GM23338 (cell line): ENCODE results near the gene OR13C2. TPM values are rescaled to one million over a fixed set of nuclear protein-coding genes. Genes with fewer than 3 reads are reported as not detected.

Experiments
- ATAC-seq: fragments of 200-7000 bp; cut with Tn5 transposase; 3 replicates; pipeline ENCODE4 v1.9.1; 2020
- DNase-seq: peaks from one replicate; pipeline ENCODE4 v3.0.0-alpha.2; 2015; ENCODE audit warnings: low spot score
- H2AFZ ChIP-seq: fragments of 200-600 bp; sonication (generic); 2 replicates; pipeline ENCODE4 v1.8.0; 2016; ENCODE audit warnings: antibody characterized with exemption, mild to moderate bottlenecking, moderate library complexity
- H3F3A ChIP-seq: fragments of 200-600 bp; sonication (generic); replicated peaks from 2 replicates; pipeline ENCODE4 v1.8.0; 2017; ENCODE audit warnings: antibody characterized with exemption, mixed run types, low read depth
- H3K27ac ChIP-seq: fragments of 200-600 bp; sonication (generic); 2 replicates; pipeline ENCODE4 v1.6.1; 2016; ENCODE audit warnings: low read depth
- H3K27me3 ChIP-seq: fragments of 200-600 bp; sonication (generic); 2 replicates; pipeline ENCODE4 v1.8.0; 2016; ENCODE audit warnings: mild to moderate bottlenecking, mixed run types, moderate library complexity; ENCODE audit not compliant: insufficient read depth
- H3K36me3 ChIP-seq: fragments of 200-600 bp; sonication (generic); 2 replicates; pipeline ENCODE4 v1.8.0; 2016; ENCODE audit warnings: mild to moderate bottlenecking; ENCODE audit not compliant: insufficient read depth
- H3K4me1 ChIP-seq: fragments of 200-600 bp; sonication (generic); 2 replicates; pipeline ENCODE4 v1.8.0; 2016; ENCODE audit warnings: mild to moderate bottlenecking, moderate library complexity; ENCODE audit not compliant: insufficient read depth
- H3K4me2 ChIP-seq: fragments of 200-600 bp; sonication (generic); 2 replicates; pipeline ENCODE4 v1.7.1; 2017; ENCODE audit warnings: mixed run types
- H3K4me3 ChIP-seq: fragments of 200-600 bp; sonication (generic); 2 replicates; pipeline ENCODE4 v1.6.1; 2016; ENCODE audit warnings: mixed run types
- H3K79me2 ChIP-seq: fragments of 200-600 bp; sonication (generic); replicated peaks from 2 replicates; pipeline ENCODE4 v1.8.0; 2017; ENCODE audit warnings: mild to moderate bottlenecking; ENCODE audit not compliant: insufficient read depth
- H3K9me2 ChIP-seq: fragments of 200-600 bp; sonication (generic); 2 replicates; pipeline ENCODE4 v1.8.0; 2017; ENCODE audit not compliant: insufficient read depth
- H4K20me1 ChIP-seq: fragments of 200-600 bp; sonication (generic); replicated peaks from 2 replicates; pipeline ENCODE4 v1.8.0; 2017; ENCODE audit warnings: mild to moderate bottlenecking; ENCODE audit not compliant: insufficient read depth
- H3K27ac Mint-ChIP-seq: 2 replicates; pipeline ENCODE4 v1.8.0; 2020; ENCODE audit warnings: inconsistent platforms, mild to moderate bottlenecking, moderate library complexity, mixed read lengths
- H3K27me3 Mint-ChIP-seq: 3 replicates; pipeline ENCODE4 v1.8.0; 2022; ENCODE audit warnings: low read depth, mild to moderate bottlenecking, moderate library complexity, mixed read lengths, inconsistent platforms; ENCODE audit not compliant: insufficient read depth, poor library complexity
- H3K36me3 Mint-ChIP-seq: 3 replicates; pipeline ENCODE4 v1.8.0; 2021; ENCODE audit warnings: low read depth, mild to moderate bottlenecking, inconsistent platforms, moderate library complexity, mixed read lengths
- H3K4me1 Mint-ChIP-seq: 3 replicates; pipeline ENCODE4 v1.8.0; 2020; ENCODE audit warnings: mild to moderate bottlenecking, inconsistent platforms, mixed read lengths
- H3K4me3 Mint-ChIP-seq: 3 replicates; pipeline ENCODE4 v1.8.0; 2021; ENCODE audit warnings: moderate library complexity, mild to moderate bottlenecking, inconsistent platforms, mixed read lengths
- H3K9me3 Mint-ChIP-seq: 3 replicates; pipeline ENCODE4 v1.8.0; 2020; ENCODE audit warnings: moderate library complexity, mild to moderate bottlenecking, inconsistent platforms, mixed read lengths
- CREB1 ChIP-seq: fragments of 250-450 bp; sonication (Bioruptor Pico); IDR thresholded peaks from 2 replicates; pipeline ENCODE4 v1.5.0; 2020; ENCODE audit warnings: low read depth, mild to moderate bottlenecking, moderate library complexity
- ETS1 ChIP-seq: IDR thresholded peaks from 2 replicates; pipeline ENCODE4 v1.6.1; 2016; ENCODE audit warnings: antibody characterized with exemption
- EZH2 ChIP-seq: fragments of 200-600 bp; sonication (generic); IDR thresholded peaks from one replicate; pipeline ENCODE4 v1.8.0; 2017; ENCODE audit warnings: antibody characterized with exemption, mild to moderate bottlenecking, low read depth; ENCODE audit not compliant: unreplicated experiment
- EZH2phosphoT487 ChIP-seq: fragments of 200-600 bp; sonication (generic); IDR thresholded peaks from one replicate; pipeline ENCODE4 v1.8.1; 2018; ENCODE audit warnings: antibody characterized with exemption; ENCODE audit not compliant: unreplicated experiment
- JUNB ChIP-seq: IDR thresholded peaks from one replicate; pipeline ENCODE4 v1.6.1; 2016; ENCODE audit warnings: antibody characterized with exemption; ENCODE audit not compliant: unreplicated experiment
- NANOG ChIP-seq: IDR thresholded peaks from 2 replicates; pipeline ENCODE4 v1.6.1; 2016; ENCODE audit warnings: antibody characterized with exemption, borderline replicate concordance
- POLR2AphosphoS5 ChIP-seq: IDR thresholded peaks from 2 replicates; pipeline ENCODE4 v1.6.1; 2016; ENCODE audit warnings: antibody characterized with exemption, low read depth
- STAT1 ChIP-seq: IDR thresholded peaks from one replicate; pipeline ENCODE4 v1.6.1; 2016; ENCODE audit warnings: antibody characterized with exemption; ENCODE audit not compliant: unreplicated experiment
- ZNF114 ChIP-seq: fragments of 250-450 bp; sonication (Bioruptor Pico); IDR thresholded peaks from 2 replicates; pipeline ENCODE4 v1.5.0; 2020; ENCODE audit warnings: mild to moderate bottlenecking, moderate library complexity
- ZNF331 ChIP-seq: fragments of 250-450 bp; sonication (Bioruptor Pico); IDR thresholded peaks from 2 replicates; pipeline ENCODE4 v1.5.0; 2020; ENCODE audit warnings: low read depth, mild to moderate bottlenecking, moderate library complexity
- polyA plus RNA-seq: library from polyadenylated mRNA; unstranded; fragments of >200 nt; fragmentation: Nextera tagmentation; extraction: Ambion mirVana; gene quantifications from 2 replicates; pipeline ENCODE4 v1.2.1, GENCODE V29; 2016
- total RNA-seq: library from RNA; depleted of rRNA; stranded (reverse); fragments of >200 nt; shearing (Covaris generic); gene quantifications from 2 replicates; pipeline ENCODE4 v1.2.3, GENCODE V29; 2014
- TF ChIP-seq, protein P1 (sequence below): IDR thresholded peaks from one replicate; pipeline ENCODE4 v1.6.1; 2018; ENCODE audit warnings: antibody characterized with exemption; ENCODE audit not compliant: unreplicated experiment
- TF ChIP-seq, protein P2 (sequence below): fragments of 250-450 bp; sonication (Bioruptor Pico); IDR thresholded peaks from 2 replicates; pipeline ENCODE4 v1.5.0; 2020; ENCODE audit warnings: mild to moderate bottlenecking, moderate library complexity
- TF ChIP-seq, protein P3 (sequence below), 2 experiments: fragments of 200-600 bp in 1 of 2; sonication (generic) in 1 of 2; conservative IDR thresholded peaks; 2 replicates each; pipeline versions ENCODE4 v1.5.1 to v1.6.1; 2016 to 2017; ENCODE audit warnings: antibody characterized with exemption in 2 of 2, low read depth in 2 of 2, mild to moderate bottlenecking in 2 of 2, moderate library complexity in 1 of 2

The OR13C2 gene
- total and polyA plus RNA-seq, 2 experiments from 2014 or later = not detected

DNA sequence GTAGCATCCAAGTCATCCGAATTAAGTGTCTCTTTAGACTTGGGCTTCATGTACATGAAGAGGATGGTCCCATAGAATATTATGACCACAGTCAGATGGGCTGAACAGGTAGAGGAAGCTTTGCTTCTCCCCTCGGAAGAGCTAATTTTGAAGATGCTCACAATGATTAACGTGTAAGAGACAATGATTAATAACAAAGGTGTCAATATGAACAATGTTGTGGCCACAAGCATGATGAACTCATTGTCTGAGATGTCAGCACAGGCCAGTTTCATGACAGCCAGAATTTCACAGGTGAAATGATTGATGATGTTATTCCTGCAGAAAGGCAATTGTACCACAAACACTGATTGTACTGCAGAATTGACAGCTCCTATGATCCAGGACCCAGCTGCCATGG, 626 bp downstream of the OR13C2 start:
- no peak overlapping the region for H3K4me3 ChIP-seq
- H2AFZ ChIP-seq = no peak overlapping the region
- no peak overlapping the region for H3K4me2 ChIP-seq
- no peaks in the 10 kb centered on the region for H3K9me2 ChIP-seq
- no peaks in the 10 kb centered on the region for H3K79me2 ChIP-seq
- Mint-ChIP-seq H3K4me3 (no peak overlapping the region), H3K27ac (no peak overlapping the region), H3K4me1 (no peaks in the 10 kb centered on the region), H3K36me3 (no peaks in the 10 kb centered on the region), H3K9me3 (no peaks in the 10 kb centered on the region), H3K27me3 (no peaks in the 10 kb centered on the region)
- no peaks in the 10 kb centered on the region for H4K20me1 ChIP-seq
- H3K4me1 ChIP-seq = no peaks in the 10 kb centered on the region
- ATAC-seq (no peak), DNase-seq (no peak)
- H3K27ac ChIP-seq = no peak overlapping the region
- H3F3A ChIP-seq = no peaks in the 10 kb centered on the region
- no peaks in the 10 kb centered on the region for H3K27me3 ChIP-seq
- no peak for TF ChIP-seq POLR2AphosphoS5
- no peak for TF ChIP-seq ZNF331 (CRISPR knock-in tag)
- TF ChIP-seq JUNB = no peak
- TF ChIP-seq CREB1 (CRISPR knock-in tag) = no peak
- TF ChIP-seq, protein P1, sequence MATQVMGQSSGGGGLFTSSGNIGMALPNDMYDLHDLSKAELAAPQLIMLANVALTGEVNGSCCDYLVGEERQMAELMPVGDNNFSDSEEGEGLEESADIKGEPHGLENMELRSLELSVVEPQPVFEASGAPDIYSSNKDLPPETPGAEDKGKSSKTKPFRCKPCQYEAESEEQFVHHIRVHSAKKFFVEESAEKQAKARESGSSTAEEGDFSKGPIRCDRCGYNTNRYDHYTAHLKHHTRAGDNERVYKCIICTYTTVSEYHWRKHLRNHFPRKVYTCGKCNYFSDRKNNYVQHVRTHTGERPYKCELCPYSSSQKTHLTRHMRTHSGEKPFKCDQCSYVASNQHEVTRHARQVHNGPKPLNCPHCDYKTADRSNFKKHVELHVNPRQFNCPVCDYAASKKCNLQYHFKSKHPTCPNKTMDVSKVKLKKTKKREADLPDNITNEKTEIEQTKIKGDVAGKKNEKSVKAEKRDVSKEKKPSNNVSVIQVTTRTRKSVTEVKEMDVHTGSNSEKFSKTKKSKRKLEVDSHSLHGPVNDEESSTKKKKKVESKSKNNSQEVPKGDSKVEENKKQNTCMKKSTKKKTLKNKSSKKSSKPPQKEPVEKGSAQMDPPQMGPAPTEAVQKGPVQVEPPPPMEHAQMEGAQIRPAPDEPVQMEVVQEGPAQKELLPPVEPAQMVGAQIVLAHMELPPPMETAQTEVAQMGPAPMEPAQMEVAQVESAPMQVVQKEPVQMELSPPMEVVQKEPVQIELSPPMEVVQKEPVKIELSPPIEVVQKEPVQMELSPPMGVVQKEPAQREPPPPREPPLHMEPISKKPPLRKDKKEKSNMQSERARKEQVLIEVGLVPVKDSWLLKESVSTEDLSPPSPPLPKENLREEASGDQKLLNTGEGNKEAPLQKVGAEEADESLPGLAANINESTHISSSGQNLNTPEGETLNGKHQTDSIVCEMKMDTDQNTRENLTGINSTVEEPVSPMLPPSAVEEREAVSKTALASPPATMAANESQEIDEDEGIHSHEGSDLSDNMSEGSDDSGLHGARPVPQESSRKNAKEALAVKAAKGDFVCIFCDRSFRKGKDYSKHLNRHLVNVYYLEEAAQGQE = no peak
- TF ChIP-seq EZH2 = no peak
- TF ChIP-seq, protein P2, sequence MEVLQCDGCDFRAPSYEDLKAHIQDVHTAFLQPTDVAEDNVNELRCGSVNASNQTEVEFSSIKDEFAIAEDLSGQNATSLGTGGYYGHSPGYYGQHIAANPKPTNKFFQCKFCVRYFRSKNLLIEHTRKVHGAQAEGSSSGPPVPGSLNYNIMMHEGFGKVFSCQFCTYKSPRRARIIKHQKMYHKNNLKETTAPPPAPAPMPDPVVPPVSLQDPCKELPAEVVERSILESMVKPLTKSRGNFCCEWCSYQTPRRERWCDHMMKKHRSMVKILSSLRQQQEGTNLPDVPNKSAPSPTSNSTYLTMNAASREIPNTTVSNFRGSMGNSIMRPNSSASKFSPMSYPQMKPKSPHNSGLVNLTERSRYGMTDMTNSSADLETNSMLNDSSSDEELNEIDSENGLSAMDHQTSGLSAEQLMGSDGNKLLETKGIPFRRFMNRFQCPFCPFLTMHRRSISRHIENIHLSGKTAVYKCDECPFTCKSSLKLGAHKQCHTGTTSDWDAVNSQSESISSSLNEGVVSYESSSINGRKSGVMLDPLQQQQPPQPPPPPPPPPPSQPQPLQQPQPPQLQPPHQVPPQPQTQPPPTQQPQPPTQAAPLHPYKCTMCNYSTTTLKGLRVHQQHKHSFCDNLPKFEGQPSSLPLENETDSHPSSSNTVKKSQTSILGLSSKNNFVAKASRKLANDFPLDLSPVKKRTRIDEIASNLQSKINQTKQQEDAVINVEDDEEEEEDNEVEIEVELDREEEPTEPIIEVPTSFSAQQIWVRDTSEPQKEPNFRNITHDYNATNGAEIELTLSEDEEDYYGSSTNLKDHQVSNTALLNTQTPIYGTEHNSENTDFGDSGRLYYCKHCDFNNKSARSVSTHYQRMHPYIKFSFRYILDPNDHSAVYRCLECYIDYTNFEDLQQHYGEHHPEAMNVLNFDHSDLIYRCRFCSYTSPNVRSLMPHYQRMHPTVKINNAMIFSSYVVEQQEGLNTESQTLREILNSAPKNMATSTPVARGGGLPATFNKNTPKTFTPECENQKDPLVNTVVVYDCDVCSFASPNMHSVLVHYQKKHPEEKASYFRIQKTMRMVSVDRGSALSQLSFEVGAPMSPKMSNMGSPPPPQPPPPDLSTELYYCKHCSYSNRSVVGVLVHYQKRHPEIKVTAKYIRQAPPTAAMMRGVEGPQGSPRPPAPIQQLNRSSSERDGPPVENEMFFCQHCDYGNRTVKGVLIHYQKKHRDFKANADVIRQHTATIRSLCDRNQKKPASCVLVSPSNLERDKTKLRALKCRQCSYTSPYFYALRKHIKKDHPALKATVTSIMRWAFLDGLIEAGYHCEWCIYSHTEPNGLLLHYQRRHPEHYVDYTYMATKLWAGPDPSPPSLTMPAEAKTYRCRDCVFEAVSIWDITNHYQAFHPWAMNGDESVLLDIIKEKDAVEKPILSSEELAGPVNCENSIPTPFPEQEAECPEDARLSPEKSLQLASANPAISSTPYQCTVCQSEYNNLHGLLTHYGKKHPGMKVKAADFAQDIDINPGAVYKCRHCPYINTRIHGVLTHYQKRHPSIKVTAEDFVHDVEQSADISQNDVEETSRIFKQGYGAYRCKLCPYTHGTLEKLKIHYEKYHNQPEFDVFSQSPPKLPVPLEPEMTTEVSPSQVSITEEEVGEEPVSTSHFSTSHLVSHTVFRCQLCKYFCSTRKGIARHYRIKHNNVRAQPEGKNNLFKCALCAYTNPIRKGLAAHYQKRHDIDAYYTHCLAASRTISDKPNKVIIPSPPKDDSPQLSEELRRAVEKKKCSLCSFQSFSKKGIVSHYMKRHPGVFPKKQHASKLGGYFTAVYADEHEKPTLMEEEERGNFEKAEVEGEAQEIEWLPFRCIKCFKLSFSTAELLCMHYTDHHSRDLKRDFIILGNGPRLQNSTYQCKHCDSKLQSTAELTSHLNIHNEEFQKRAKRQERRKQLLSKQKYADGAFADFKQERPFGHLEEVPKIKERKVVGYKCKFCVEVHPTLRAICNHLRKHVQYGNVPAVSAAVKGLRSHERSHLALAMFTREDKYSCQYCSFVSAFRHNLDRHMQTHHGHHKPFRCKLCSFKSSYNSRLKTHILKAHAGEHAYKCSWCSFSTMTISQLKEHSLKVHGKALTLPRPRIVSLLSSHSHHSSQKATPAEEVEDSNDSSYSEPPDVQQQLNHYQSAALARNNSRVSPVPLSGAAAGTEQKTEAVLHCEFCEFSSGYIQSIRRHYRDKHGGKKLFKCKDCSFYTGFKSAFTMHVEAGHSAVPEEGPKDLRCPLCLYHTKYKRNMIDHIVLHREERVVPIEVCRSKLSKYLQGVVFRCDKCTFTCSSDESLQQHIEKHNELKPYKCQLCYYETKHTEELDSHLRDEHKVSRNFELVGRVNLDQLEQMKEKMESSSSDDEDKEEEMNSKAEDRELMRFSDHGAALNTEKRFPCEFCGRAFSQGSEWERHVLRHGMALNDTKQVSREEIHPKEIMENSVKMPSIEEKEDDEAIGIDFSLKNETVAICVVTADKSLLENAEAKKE (CRISPR knock-in tag) = no peak
- TF ChIP-seq ZNF114 (CRISPR knock-in tag) = no peak
- no peak for TF ChIP-seq ETS1
- no peak for TF ChIP-seq NANOG
- TF ChIP-seq, protein P3, sequence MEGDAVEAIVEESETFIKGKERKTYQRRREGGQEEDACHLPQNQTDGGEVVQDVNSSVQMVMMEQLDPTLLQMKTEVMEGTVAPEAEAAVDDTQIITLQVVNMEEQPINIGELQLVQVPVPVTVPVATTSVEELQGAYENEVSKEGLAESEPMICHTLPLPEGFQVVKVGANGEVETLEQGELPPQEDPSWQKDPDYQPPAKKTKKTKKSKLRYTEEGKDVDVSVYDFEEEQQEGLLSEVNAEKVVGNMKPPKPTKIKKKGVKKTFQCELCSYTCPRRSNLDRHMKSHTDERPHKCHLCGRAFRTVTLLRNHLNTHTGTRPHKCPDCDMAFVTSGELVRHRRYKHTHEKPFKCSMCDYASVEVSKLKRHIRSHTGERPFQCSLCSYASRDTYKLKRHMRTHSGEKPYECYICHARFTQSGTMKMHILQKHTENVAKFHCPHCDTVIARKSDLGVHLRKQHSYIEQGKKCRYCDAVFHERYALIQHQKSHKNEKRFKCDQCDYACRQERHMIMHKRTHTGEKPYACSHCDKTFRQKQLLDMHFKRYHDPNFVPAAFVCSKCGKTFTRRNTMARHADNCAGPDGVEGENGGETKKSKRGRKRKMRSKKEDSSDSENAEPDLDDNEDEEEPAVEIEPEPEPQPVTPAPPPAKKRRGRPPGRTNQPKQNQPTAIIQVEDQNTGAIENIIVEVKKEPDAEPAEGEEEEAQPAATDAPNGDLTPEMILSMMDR (conservative IDR thresholded peaks at IDR 0.05; ENCODE audit: low read depth in 2 of 2) = no peak
- TF ChIP-seq STAT1 = no peak
- TF ChIP-seq EZH2phosphoT487 = no peak
- no peaks in the 10 kb centered on the region for H3K36me3 ChIP-seq
